ENCODE data around the gene TRIM26. TPM values are rescaled to one million over a fixed set of nuclear protein-coding genes. Genes with fewer than 3 reads are reported as not detected.

The TRIM26 gene
- total RNA-seq, 4 donors from 2014 or later = 33.6 to 58.8 (median 46.3) TPM

GRCh38 chr6:30184417-30185031 lies 28.7 kb downstream of the TRIM26 start:
- 91% methylated on average over 5 of the region's 5 CpGs for WGBS
- intact Hi-C loops (cut with DNase I) = no loop called here
- H3K4me1 ChIP-seq = no peaks in the 10 kb centered on the region
- peak; percentile 88 for DNase-seq (ENCODE audit: extremely low spot score)
- H3K4me3 ChIP-seq = no peak overlapping the region
- no peak for TF ChIP-seq CTCF (IDR thresholded peaks at IDR 0.05)
- TF ChIP-seq POLR2A (IDR thresholded peaks at IDR 0.05; ENCODE audit: low read depth) = no peak
- no peak for TF ChIP-seq POLR2AphosphoS5 (IDR thresholded peaks at IDR 0.05)
- no peak for TF ChIP-seq EP300 (IDR thresholded peaks at IDR 0.05)
- peaks cover 0 to 4% (median 0%) of the 10 kb centered on the region in 4 donors for H3K27me3 ChIP-seq
- H3K27ac ChIP-seq (replicated peaks in 1 of 4) = no peak overlapping the region
- peaks cover 27 to 50% (median 42%) of the 10 kb centered on the region in 4 donors for H3K36me3 ChIP-seq
- H3K9me3 ChIP-seq = peaks cover 0 to 6% (median 0%) of the 10 kb centered on the region in 4 donors

GRCh38 chr6:30180145-30180544 lies 33.1 kb downstream of the TRIM26 start:
- Histone ChIP-seq H3K27ac (replicated peaks in 1 of 4) (no peak overlapping the region), H3K9me3 (peaks cover 0 to 8% (median 0%) of the 10 kb centered on the region in 4 donors), H3K36me3 (peaks cover 4 to 10% (median 4%) of the 10 kb centered on the region in 4 donors), H3K27me3 (peaks cover 0 to 34% (median 0%) of the 10 kb centered on the region in 4 donors), H3K4me3 (no peak overlapping the region), H3K4me1 (no peaks in the 10 kb centered on the region)
- TF ChIP-seq POLR2A (IDR thresholded peaks at IDR 0.05; ENCODE audit: low read depth) (no peak), CTCF (IDR thresholded peaks at IDR 0.05) (no peak), EP300 (IDR thresholded peaks at IDR 0.05) (no peak), POLR2AphosphoS5 (IDR thresholded peaks at IDR 0.05) (no peak)
- intact Hi-C loops (cut with DNase I) = no loop called here
- WGBS = 92% methylated on average over 1 of the region's 1 CpG
- DNase-seq (ENCODE audit: extremely low spot score) = no peak

- H3K4me3 ChIP-seq = no peak overlapping the region
- H3K4me1 ChIP-seq = no peaks in the 10 kb centered on the region
- DNase-seq (ENCODE audit: extremely low spot score) = no peak
- intact Hi-C loops (cut with DNase I) = no loop called here
- H3K27ac ChIP-seq (replicated peaks in 1 of 4) = no peak overlapping the region
- peaks cover 0 to 41% (median 0%) of the 10 kb centered on the region in 4 donors for H3K27me3 ChIP-seq
- TF ChIP-seq POLR2A (IDR thresholded peaks at IDR 0.05; ENCODE audit: low read depth) (no peak), CTCF (IDR thresholded peaks at IDR 0.05) (no peak), EP300 (IDR thresholded peaks at IDR 0.05) (no peak), POLR2AphosphoS5 (IDR thresholded peaks at IDR 0.05) (no peak)
- H3K9me3 ChIP-seq = peaks cover 0 to 8% (median 0%) of the 10 kb centered on the region in 4 donors
- no peaks in the 10 kb centered on the region for H3K36me3 ChIP-seq
- WGBS = 100% methylated on average over 1 of the region's 1 CpG
Measured at GRCh38 chr6:30178837-30179236, 34.4 kb downstream of the TRIM26 start.

DNA sequence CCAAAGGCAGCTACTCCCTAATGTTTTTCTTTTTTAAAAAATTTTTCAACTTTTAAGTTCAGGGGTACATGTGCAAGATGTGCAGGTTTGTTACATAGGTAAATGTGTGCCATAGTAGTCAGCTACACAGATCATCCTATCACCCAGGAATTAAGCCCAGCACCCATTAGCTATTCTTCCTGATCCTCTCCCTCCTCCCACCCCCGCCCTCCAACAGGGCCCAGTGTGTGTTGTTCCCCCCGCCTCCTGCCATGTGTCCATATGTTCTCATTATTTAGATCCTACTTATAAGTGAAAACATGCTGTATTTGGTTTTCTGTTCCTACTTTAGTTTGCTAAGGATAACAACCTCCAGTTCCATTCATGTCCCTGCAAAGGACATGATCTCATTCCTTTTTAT lies 37.4 kb downstream of the TRIM26 start:
- 90% methylated on average over 2 of the region's 2 CpGs for WGBS
- Histone ChIP-seq H3K27ac (replicated peaks in 1 of 4) (no peak overlapping the region), H3K4me3 (no peak overlapping the region), H3K4me1 (peaks cover 7 to 11% (median 10%) of the 10 kb centered on the region in 4 donors), H3K9me3 (peaks cover 0 to 8% (median 0%) of the 10 kb centered on the region in 4 donors), H3K27me3 (peaks cover 0 to 72% (median 21%) of the 10 kb centered on the region in 4 donors), H3K36me3 (no peaks in the 10 kb centered on the region)
- DNase-seq (ENCODE audit: extremely low spot score) = no peak
- intact Hi-C loops (cut with DNase I) = no loop called here
- no peak for TF ChIP-seq CTCF (IDR thresholded peaks at IDR 0.05)
- no peak for TF ChIP-seq EP300 (IDR thresholded peaks at IDR 0.05)
- no peak for TF ChIP-seq POLR2A (IDR thresholded peaks at IDR 0.05; ENCODE audit: low read depth)
- TF ChIP-seq POLR2AphosphoS5 (IDR thresholded peaks at IDR 0.05) = no peak

Measured in esophagus muscularis mucosa (tissue), 4 donors.